Stimulated activated CD4-positive, alpha-beta T cell treated with anti-CD3 and anti-CD28 coated beads, Interleukin-1b, Interleukin-23, amount 100 ng/mL, for 1 hour (primary cell): ENCODE measurements around the gene BRCA1.
"Not testable (repeated sequence)": the region's sequence is repeated elsewhere in the genome, so short reads cannot be mapped to it uniquely, and the experiment has no call there.

Experiments used
- DNase-seq, 2 donors: peaks; one replicate each; pipeline ENCODE4 v3.0.0-alpha.2; 2020; ENCODE audit warnings: low read depth in 2 of 2

The BRCA1 gene

GRCh38 chr17:43134774-43135453 lies 9.8 kb upstream of the BRCA1 start:
- DNase-seq = no peak

GRCh38 chr17:43133439-43133838 lies 8.3 kb upstream of the BRCA1 start:
- not testable (repeated sequence) for DNase-seq

- no peak for DNase-seq
Observed at GRCh38 chr17:43132117-43132516, 7.0 kb upstream of the BRCA1 start.

GRCh38 chr17:43129671-43130010 lies 4.5 kb upstream of the BRCA1 start:
- no peak for DNase-seq

GRCh38 chr17:43127333-43127876 lies 2.2 kb upstream of the BRCA1 start:
- DNase-seq = not testable (repeated sequence)

- no peak for DNase-seq
Observed at GRCh38 chr17:43126911-43127290, 1.7 kb upstream of the BRCA1 start.

- DNase-seq = no peak
Observed at GRCh38 chr17:43125967-43126910, 1.1 kb upstream of the BRCA1 start.

GRCh38 chr17:43118679-43119615 lies 6.2 kb downstream of the BRCA1 start:
- DNase-seq = no peak

GRCh38 chr17:43114151-43114552 lies 11.0 kb downstream of the BRCA1 start:
- DNase-seq = no peak

- DNase-seq = no peak
Observed at GRCh38 chr17:43106552-43106951, 18.6 kb downstream of the BRCA1 start.

- DNase-seq = no peak
Observed at GRCh38 chr17:43105146-43105545, 20.0 kb downstream of the BRCA1 start.

GRCh38 chr17:43104665-43105064 lies 20.5 kb downstream of the BRCA1 start:
- DNase-seq = no peak

- DNase-seq = not testable (repeated sequence)
Observed at GRCh38 chr17:43095364-43095763, 29.8 kb downstream of the BRCA1 start.

GRCh38 chr17:43094129-43094835 lies 30.9 kb downstream of the BRCA1 start:
- DNase-seq = no peak

- DNase-seq = no peak
Observed at GRCh38 chr17:43092901-43093300, 32.3 kb downstream of the BRCA1 start.

- no peak for DNase-seq
Observed at GRCh38 chr17:43090022-43090421, 35.1 kb downstream of the BRCA1 start.

- DNase-seq = no peak
Observed at GRCh38 chr17:43085474-43085873, 39.7 kb downstream of the BRCA1 start.

- DNase-seq = no peak
Observed at GRCh38 chr17:43079641-43080302, 45.4 kb downstream of the BRCA1 start.

- no peak for DNase-seq
Observed at GRCh38 chr17:43074869-43075268, 50.3 kb downstream of the BRCA1 start.

- DNase-seq = no peak
Observed at GRCh38 chr17:43070872-43071271, 54.3 kb downstream of the BRCA1 start.

- DNase-seq = no peak
Observed at GRCh38 chr17:43070257-43070656, 54.9 kb downstream of the BRCA1 start.
